Thyroid gland (tissue), 4 donors: Measurements from ENCODE around the gene SMAD3.

Source experiments
- CTCF ChIP-seq, 6 experiments: fragments of 200-600 bp in 3 of 6; fragments of 450-650 bp in 3 of 6; sonication (generic) in 3 of 6; IDR thresholded peaks; one replicate each; pipeline ENCODE4 v1.5.1; 2016 to 2019; ENCODE audit warnings: antibody characterized with exemption in 6 of 6, mild to moderate bottlenecking in 2 of 6, inconsistent platforms in 1 of 6, moderate library complexity in 1 of 6
- POLR2A ChIP-seq, 2 donors: fragments of 450-650 bp; IDR thresholded peaks; one replicate each; pipeline ENCODE4 v1.6.1; 2017; ENCODE audit warnings: antibody characterized with exemption in 2 of 2, mild to moderate bottlenecking in 2 of 2, moderate library complexity in 1 of 2

GRCh38 chr15:67124111-67124510 is 58.7 kb downstream of the SMAD3 start:
- TF ChIP-seq POLR2A (IDR thresholded peaks at IDR 0.05) (no peak), CTCF (IDR thresholded peaks at IDR 0.05) (no peak)
